Fibroblast of skin of left quadriceps (primary cell): ENCODE measurements around the gene ENC1.
A peak's percentile ranks its signal among the peaks of the same experiment; 100 is the strongest.

Source experiments
- DNase-seq, 2 experiments: peaks; one replicate each; pipeline ENCODE4 v3.0.0-alpha.2; 2013; ENCODE audit warnings: low read depth in 2 of 2

ENC1 gene

DNA sequence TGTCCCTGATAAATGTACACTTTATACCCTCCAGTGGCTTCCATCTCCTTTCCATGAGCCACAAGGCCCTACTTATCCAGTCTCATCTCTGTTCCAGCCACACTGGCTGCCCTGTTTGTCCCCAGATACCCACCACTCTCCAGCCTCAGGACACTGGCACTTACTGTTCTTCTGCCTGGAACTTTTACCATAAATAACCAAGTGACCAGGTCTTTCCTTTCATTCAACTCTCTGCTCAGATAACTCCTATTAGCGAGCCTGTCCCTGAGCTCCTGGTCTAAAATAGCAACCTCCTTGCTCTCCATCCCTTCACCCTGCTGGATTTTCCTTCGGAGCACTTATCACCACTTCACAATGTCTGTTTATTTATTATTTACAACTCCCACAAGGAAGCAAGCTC is 16.6 kb upstream of the ENC1 start:
- DNase-seq, result no peak

DNA sequence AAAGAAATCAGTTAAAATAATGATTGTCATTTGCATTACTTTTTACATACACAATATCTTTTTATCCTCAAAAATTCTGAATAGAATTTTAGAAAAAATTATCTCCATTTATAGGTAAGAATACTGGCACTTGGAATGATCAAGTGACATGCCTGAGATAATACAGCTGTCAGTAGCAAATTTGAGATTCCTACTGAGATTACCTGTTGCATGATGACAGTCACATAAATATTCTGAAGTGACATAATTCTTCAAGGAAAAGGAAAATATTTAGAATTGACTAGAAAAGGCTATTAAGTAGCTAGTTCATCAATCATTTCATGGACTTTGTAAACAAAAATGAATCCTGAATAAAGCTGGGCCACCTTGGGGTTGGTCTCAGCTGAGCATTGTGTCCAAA is 15.2 kb upstream of the ENC1 start:
- DNase-seq, result no peak

- DNase-seq, result no peak
Observed at GRCh38 chr5:74655206-74655605, 14.7 kb upstream of the ENC1 start.

GRCh38 chr5:74653991-74654390 is 13.5 kb upstream of the ENC1 start:
- DNase-seq, result no peak

DNA sequence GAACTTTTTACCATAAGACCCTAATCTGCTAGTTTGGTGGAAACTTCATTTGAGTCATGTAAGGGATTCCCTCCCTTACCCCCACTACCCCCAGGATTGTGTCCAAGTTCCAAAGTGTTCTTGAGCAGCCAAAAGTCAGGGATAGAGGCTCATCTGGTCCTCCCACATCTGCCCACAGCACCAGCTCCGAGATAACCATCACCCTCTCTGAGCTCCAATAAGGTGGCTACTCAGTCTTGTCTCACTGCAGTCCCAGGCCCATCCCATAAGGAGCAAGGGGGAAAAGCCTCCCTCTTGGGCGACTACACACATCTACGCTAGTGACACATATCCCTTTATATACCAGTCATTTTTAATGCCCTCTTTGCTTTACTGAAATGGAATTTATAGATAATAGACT is 12.0 kb upstream of the ENC1 start:
- no peak for DNase-seq

- no peak for DNase-seq
Observed at GRCh38 chr5:74651710-74652109, 11.2 kb upstream of the ENC1 start.

DNA sequence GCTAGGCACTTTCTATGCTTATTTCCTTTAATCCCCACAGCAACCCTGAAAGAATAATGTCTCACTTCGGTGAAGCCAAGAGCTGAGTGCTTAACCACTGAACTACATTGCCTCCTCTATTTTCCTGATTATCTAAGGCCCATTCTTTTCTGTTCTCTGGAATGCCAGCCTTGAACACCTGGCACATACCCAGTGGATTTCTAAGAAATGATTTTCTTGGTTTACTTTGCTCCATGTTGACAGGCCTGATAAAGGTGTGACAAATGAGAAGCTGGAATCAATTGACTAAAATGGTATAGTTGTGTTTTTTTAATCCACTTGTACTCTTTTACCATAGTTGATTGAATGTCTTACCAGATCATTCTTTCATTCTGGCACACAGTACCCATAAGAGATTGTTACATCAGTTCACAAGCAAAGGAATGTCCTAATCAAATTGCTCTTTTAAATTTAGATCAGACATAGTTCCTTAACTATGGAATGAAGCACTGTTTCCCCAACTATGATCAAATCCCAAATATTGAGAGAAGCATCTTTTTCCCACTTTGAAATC is 9.0 kb upstream of the ENC1 start:
- no peak for DNase-seq

DNA sequence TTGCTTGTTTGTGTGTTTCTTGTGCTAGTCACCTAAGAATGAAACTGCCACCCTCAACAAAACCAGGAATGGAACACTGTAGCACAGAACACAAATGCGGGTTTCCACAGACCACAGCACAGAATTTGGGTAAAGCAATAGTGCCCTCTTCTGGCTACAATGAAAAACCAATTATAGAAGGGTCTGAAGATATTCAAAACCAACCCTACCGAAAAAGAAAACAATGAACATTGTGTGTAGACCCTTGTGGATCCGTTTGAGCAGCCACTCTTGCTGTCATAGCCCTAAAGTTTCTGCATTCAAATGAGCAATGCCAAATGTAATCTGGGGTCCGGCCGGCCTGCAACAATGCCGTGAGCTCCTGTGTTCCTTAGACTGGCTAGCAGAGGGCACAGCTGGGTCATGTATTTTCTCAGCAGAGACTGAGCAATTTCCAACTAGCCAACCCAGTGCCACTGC is 8.3 kb upstream of the ENC1 start:
- peak in 1 of 2 experiments; percentile 33 for DNase-seq

DNA sequence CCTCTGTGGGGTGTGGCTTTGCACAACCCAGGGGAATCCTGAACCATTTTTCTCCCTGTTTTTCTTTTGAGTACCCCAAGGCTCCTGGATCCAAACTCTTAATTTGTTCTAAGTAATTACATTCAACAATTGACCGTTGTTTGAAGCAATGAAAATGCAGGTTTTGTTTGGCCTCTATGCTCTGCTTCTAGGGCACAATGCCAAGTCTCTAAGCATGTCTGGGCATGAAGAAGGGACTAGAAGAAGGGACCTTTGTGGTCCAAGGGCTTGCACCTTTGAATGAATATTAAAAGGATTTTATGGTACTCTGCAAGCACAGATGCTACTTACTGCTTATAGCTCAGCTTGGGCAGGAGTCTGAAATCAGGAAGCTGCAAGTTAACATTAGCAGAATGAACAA is 6.6 kb upstream of the ENC1 start:
- no peak for DNase-seq

GRCh38 chr5:74643111-74643562 is 2.6 kb upstream of the ENC1 start:
- DNase-seq, result peak; percentile 66 to 72

DNA sequence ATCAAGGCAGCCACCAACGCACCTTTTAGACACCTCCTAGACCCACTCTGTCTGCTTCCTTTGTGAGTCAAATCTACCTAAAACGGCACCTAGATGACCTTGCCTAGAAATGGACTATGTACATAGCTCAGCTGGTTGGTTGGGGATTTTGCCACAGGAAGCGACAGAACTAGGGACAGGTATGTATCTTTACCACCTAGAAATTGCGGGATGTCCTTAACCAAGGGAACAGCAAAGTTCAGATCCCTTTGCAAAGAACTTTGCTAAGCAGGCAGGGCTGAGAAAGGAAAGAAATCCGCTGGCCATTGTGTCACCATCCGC is 2.0 kb upstream of the ENC1 start:
- no peak for DNase-seq

DNA sequence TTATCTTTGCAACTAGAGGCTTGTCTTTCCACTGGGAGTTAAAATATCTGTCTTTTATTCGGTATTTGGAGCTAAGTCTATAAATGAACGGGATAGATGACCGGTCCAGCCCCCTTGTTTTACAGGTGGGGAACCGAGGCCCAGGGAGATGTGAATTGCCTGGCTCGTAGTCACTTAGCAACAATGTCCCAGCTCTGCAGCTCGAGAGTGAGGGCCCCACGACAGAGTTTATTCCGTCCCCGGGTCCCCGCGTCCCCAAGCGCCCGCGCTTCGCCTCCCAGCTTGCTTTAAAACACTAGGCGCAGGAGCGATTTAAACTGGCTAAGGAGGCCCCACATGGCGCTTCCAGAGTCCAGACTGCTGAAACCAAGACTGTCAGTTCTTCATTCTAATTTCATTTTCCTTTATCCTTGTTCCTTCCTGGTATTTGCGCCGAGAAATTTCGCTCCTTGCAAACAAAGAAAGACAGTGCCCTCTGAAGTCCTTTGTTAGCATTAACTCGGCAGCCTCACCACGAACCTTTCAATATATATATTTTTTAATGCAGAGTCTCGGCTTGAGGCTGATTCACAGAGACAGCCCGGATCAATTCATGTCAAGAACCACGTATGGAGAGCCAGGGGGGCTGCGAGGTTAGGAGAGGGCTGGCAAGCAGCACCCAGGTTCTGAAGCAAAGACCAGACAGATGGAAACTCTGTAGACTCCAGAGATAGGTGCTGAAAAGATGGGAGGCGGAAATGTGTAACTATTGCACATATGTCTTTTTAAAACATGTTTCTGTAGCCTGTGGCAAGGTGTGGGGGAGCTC is 1.4 kb upstream of the ENC1 start:
- DNase-seq, result peak; percentile 71 to 75

GRCh38 chr5:74640954-74641734 is 616 bp upstream of the ENC1 start:
- DNase-seq, result peak in 1 of 2 experiments; percentile 35

DNA sequence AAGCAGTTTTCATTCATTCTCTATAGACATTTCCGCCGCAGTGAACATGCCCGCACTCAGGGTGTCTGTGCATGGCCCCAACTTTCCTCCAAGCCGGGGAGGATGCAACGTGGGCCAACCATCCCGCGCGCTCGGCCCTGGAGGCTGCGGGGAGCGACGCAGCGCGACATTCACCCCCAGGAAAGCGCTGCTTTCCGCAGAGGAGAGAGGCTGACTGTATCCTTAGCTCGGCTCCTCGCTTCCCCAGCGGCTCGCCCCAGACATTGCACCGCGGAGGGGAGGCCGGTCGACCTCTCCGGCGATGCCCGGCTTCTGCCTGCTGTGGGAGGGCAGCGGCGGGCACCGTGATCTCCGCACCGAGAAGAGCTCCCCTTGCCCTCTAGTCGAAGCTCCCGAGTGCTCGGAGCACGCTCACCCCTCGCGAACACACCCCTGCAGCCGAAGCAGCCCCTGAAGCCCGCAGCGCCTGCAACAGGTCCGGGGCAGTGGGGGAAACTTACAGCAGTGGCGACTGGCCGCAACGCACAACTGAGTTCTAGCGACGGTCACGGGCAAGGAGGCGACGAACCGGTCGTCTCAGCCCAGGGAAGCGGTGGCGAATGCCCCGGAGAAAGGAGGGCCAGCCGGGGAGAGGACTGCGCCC is 600 bp downstream of the ENC1 start:
- DNase-seq, result no peak

DNA sequence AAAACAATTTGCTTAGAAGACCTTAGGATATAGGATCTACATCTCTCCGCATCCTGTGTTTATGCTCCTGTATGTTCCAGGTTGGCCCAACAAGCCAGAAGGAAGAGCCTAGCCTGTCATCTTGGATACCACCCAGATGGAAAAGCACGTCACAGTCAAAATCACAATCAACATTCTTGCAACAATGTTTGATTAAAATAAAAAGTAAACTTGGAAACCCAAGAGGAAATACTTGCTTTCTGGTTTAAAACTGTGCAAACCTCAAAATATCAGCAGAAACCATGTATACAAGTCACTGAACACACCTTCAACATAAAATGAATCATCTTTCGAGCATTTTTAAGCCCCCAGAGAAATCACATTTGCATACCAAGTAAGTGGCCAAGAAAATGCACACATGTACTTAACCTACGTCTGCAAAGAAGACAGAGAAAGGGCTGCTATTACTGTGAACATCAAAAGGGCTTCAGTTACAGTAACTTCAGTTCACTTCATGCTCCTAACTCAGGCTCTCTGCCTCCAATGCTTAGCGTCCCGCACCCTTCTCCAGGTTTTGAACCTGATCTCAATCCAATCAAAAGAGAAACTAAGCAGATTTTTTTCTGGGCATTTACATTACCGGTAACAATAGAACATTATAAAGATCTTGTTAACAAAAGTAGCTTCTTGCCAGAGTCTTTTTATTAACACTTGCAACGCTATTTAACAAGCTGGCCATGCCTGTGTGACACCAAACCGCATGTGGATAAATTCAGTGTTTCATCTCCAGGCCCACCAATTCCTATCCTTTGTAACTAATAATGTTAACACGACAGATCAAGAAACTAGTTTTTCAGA is 1.3 kb downstream of the ENC1 start:
- no peak for DNase-seq

- DNase-seq, result no peak
Observed at GRCh38 chr5:74638544-74638969, 2.0 kb downstream of the ENC1 start.

- DNase-seq, result no peak
Observed at GRCh38 chr5:74636552-74636951, 4.0 kb downstream of the ENC1 start.

- no peak for DNase-seq
Observed at GRCh38 chr5:74636149-74636548, 4.4 kb downstream of the ENC1 start.

GRCh38 chr5:74634611-74635286 is 5.8 kb downstream of the ENC1 start:
- no peak for DNase-seq

GRCh38 chr5:74633695-74634094 is 6.8 kb downstream of the ENC1 start:
- no peak for DNase-seq

DNA sequence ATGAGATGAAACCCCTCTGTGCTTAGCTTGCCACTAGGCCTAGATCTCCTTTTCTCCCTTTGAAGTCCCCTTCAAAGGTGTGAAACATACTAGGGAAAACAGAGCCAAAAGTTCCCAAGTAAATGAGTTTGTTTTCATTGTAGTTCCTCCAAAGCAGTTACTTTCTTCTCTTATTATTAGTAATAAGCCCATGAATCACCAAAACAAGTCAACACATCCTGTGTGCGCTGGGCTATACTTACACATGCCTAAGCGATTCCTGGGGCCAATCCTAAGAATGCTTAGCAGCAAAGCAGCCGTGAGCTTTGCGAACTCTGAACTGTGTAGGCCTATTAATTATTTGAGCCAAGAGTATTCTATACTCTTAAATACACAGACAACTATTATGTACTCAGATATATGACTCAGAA is 7.6 kb downstream of the ENC1 start:
- no peak for DNase-seq
